MM.1S (cell line): ENCODE results near the gene PAK2.

Experiments
- CTCF ChIP-seq: fragments of 300-600 bp; sonication (generic); IDR thresholded peaks from 2 replicates; pipeline ENCODE4 v1.5.1; 2016; ENCODE audit warnings: antibody characterized with exemption, low read length, mixed read lengths
- EZH2 ChIP-seq: fragments of 300-600 bp; sonication (generic); optimal IDR thresholded peaks from 2 replicates; pipeline ENCODE3; 2017; ENCODE audit warnings: low read depth, mild to moderate bottlenecking, antibody characterized with exemption, low read length, mixed read lengths
- EZH2phosphoT487 ChIP-seq: fragments of 300-600 bp; sonication (generic); IDR thresholded peaks from 2 replicates; pipeline ENCODE4 v1.6.1; 2018; ENCODE audit warnings: antibody characterized with exemption, low read length

DNA sequence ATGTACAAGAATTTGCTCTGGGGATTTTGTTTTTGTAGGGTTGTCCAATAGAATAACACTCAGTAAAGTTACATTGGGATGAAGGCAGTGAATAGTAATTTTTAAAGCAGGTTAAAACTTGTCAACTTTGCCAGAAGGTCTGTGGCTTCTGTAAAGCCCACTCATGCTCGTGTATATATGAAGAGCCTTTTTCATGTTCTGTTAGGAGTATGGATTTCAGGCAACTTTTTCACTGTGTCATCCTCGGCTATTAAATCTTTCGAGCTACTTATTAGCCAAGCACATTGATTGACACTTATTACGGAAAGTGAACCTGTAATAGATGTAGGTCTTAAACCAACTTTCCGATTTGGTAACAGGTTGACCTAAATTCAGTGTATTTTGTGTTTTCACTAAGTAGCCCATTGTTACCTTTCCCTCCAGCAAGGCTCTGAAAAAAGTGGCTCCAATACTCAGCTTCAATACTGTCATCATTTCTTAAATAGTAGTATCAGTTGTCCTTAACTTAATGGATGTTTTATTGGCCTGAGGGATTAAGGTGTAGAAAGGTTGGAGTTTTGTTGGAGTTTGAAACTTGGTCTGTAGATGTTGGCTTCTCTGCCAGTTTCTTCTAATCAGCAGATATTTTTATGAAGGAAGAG is 1.7 kb downstream of the PAK2 start:
- TF ChIP-seq CTCF (no peak), EZH2 (no peak), EZH2phosphoT487 (no peak)
